ENCODE data around the gene RXRB. TPM values are rescaled to one million over a fixed set of nuclear protein-coding genes. Genes with fewer than 3 reads are reported as not detected.

RXRB gene
- total and polyA plus RNA-seq, 2 of the 13 experiments (the other 11 are each of a cell fraction or from before 2014, with no cell fraction given), result 26.7 to 55.7 TPM

GRCh38 chr6:33172688-33173534 is 27.6 kb downstream of the RXRB start (continued):
- TF ChIP-seq ZNF687 (CRISPR knock-in tag; IDR thresholded peaks at IDR 0.05), result peak; percentile 47
- TF ChIP-seq JUND (CRISPR knock-in tag; IDR thresholded peaks at IDR 0.05), result no peak
- no peak for TF ChIP-seq PTBP1 (IDR thresholded peaks at IDR 0.05; ENCODE audit: low read depth, low read length, poor library complexity, severe bottlenecking)
- no peak for TF ChIP-seq FOXO1 (CRISPR knock-in tag; IDR thresholded peaks at IDR 0.05)
- TF ChIP-seq MXD4 (CRISPR knock-in tag; IDR thresholded peaks at IDR 0.05), result 0 out of 2 replicates have a peak, but pooled peaks have one; percentile 39
- TF ChIP-seq ZNF883 (CRISPR knock-in tag; IDR thresholded peaks at IDR 0.05; ENCODE audit: not compliant biosample characterization), result peak; percentile 34
- peak; percentile 72; the same call in 1 of the 2 replicates for TF ChIP-seq ZNF598 (CRISPR knock-in tag; IDR thresholded peaks at IDR 0.05; ENCODE audit: borderline replicate concordance)
- TF ChIP-seq THAP11 (CRISPR knock-in tag; IDR thresholded peaks at IDR 0.05), result 0 out of 2 replicates have a peak, but pooled peaks have one; percentile 28
- peak; percentile 27; the same call in 1 of the 2 replicates for TF ChIP-seq ZFX (CRISPR knock-in tag; IDR thresholded peaks at IDR 0.05; ENCODE audit: low read depth)
- TF ChIP-seq XRCC5 (optimal IDR thresholded peaks at IDR 0.05; ENCODE audit: low read length), result peak; percentile 48
- TF ChIP-seq MTA1 (CRISPR knock-in tag; IDR thresholded peaks at IDR 0.05; ENCODE audit: borderline replicate concordance), result no peak
- no peak for TF ChIP-seq FUBP1 (CRISPR knock-in tag; IDR thresholded peaks at IDR 0.05; ENCODE audit: borderline replicate concordance)
- 0 out of 2 replicates have a peak, but pooled peaks have one; percentile 21 for TF ChIP-seq ARID3A (IDR thresholded peaks at IDR 0.05; ENCODE audit: low read depth, low read length)
- no peak for TF ChIP-seq HOXD1 (CRISPR knock-in tag; IDR thresholded peaks at IDR 0.05)
- peak; percentile 92 for TF ChIP-seq SMC3 (IDR thresholded peaks at IDR 0.05; ENCODE audit: low read length)
- TF ChIP-seq REPIN1 (CRISPR knock-in tag; IDR thresholded peaks at IDR 0.05; ENCODE audit: borderline replicate concordance, low read depth), result 0 out of 2 replicates have a peak, but pooled peaks have one; percentile 33
- TF ChIP-seq ZNF124 (CRISPR knock-in tag; IDR thresholded peaks at IDR 0.05), result 0 out of 2 replicates have a peak, but pooled peaks have one; percentile 23
- TF ChIP-seq SALL1 (CRISPR knock-in tag; IDR thresholded peaks at IDR 0.05), result 0 out of 2 replicates have a peak, but pooled peaks have one; percentile 20
- peak; percentile 74 for TF ChIP-seq TEAD3 (CRISPR knock-in tag; optimal IDR thresholded peaks at IDR 0.05; ENCODE audit: borderline replicate concordance)
- TF ChIP-seq GATAD2A (CRISPR knock-in tag; IDR thresholded peaks at IDR 0.05), result no peak
- peak; percentile 90 for TF ChIP-seq STAG1 (CRISPR knock-in tag; IDR thresholded peaks at IDR 0.05)
- peak; percentile 62; the same call in 1 of the 2 replicates for TF ChIP-seq ZNF891 (CRISPR knock-in tag; IDR thresholded peaks at IDR 0.05)
- TF ChIP-seq SNRNP70 (IDR thresholded peaks at IDR 0.05; ENCODE audit: low read depth, low read length), result no peak
